Measurements from ENCODE around the gene MRGPRF. TPM values are rescaled to one million over a fixed set of nuclear protein-coding genes. Genes with fewer than 3 reads are reported as not detected.

MRGPRF gene
- total and polyA plus RNA-seq, 2 of the 8 experiments (the other 6 are each of a cell fraction or from before 2014, with no cell fraction given): 7.5 to 11.0 TPM

GRCh38 chr11:69004411-69005182 is 8.4 kb downstream of the MRGPRF start:
- H3K14ac ChIP-seq (ENCODE audit: insufficient read length): no peak overlapping the region

More at GRCh38 chr11:69004411-69005182, 8.4 kb downstream of the MRGPRF start:
- no peak overlapping the region for H3K4ac ChIP-seq (replicated peaks; ENCODE audit: insufficient read length, low read depth, low read length)
- H3K56ac ChIP-seq (replicated peaks; ENCODE audit: insufficient read length, low read depth, low read length): no peak overlapping the region
- H3K36me3 ChIP-seq (ENCODE audit: control insufficient read depth in 2 of 4, insufficient read depth in 4 of 4, low read length in 3 of 4): no peaks in the 10 kb centered on the region; a peak in 1 of 8 replicates
- H3K4me1 ChIP-seq (replicated peaks in 1 of 4; ENCODE audit: control insufficient read depth in 3 of 4, insufficient read depth in 4 of 4, low read length in 3 of 4): peaks cover 0 to 3% (median 0%) of the 10 kb centered on the region in 4 experiments; a peak in 2 of 7 replicates
- H2AFZ ChIP-seq (ENCODE audit: low read length): no peak overlapping the region
- H2BK20ac ChIP-seq (ENCODE audit: low read length): no peak overlapping the region
- H2BK120ac ChIP-seq (replicated peaks; ENCODE audit: low read depth, low read length): no peak overlapping the region
- H3K4me3 ChIP-seq (ENCODE audit: extremely low read depth in 1 of 4, insufficient read depth in 2 of 4, low read depth in 3 of 4, low read length in 4 of 4): no peak overlapping the region
- POLR2A ChIA-PET (ENCODE audit: partially characterized antibody): no interaction called here
- CTCF ChIA-PET (ENCODE audit: partially characterized antibody): interaction anchor here (0.9 kb wide), 1 partner anchor 10 kb away, joined by 3 read pairs; no protein-coding TSS in a partner anchor
- no peak overlapping the region for H3K4me2 ChIP-seq (ENCODE audit: insufficient read depth in 1 of 2, low read depth in 2 of 2, low read length in 2 of 2)
- DNase-seq (ENCODE audit: low read depth in 1 of 2, low spot score in 2 of 2) (no peak), FAIRE-seq (no peak)
- H4K91ac ChIP-seq (replicated peaks; ENCODE audit: insufficient read length, low read length): no peak overlapping the region
- H3K9ac ChIP-seq (replicated peaks in 1 of 4; ENCODE audit: extremely low read depth in 1 of 4, low read depth in 3 of 4, low read length in 3 of 4): no peak overlapping the region
- H3K23me2 ChIP-seq (ENCODE audit: low read depth, low read length): no peaks in the 10 kb centered on the region
- no peak overlapping the region; the same call in 1 of the 2 replicates for H2BK5ac ChIP-seq (ENCODE audit: low read depth, low read length)
- no peak overlapping the region for H2BK12ac ChIP-seq (ENCODE audit: low read depth, low read length)
- H3K79me1 ChIP-seq (ENCODE audit: low read depth, low read length): no peaks in the 10 kb centered on the region
- H2BK15ac ChIP-seq (ENCODE audit: low read length): no peak overlapping the region
- H3K18ac ChIP-seq (ENCODE audit: extremely low read depth, low read length): no peak overlapping the region
- H3K79me2 ChIP-seq (ENCODE audit: control insufficient read depth in 1 of 2, insufficient read depth in 2 of 2, low read length in 2 of 2): no peaks in the 10 kb centered on the region
- H2AK5ac ChIP-seq (ENCODE audit: low read depth, low read length): no peak overlapping the region
- no peak overlapping the region for H3K27ac ChIP-seq (ENCODE audit: low read depth, low read length)
- H3K23ac ChIP-seq (ENCODE audit: insufficient read length): no peak overlapping the region
- H4K8ac ChIP-seq (ENCODE audit: extremely low read depth, insufficient read depth, low read length): no peak overlapping the region
- no peaks in the 10 kb centered on the region for H4K20me1 ChIP-seq (replicated peaks in 1 of 2; ENCODE audit: control insufficient read depth in 1 of 2, insufficient read depth in 2 of 2, low read length in 2 of 2)
- no peak for TF ChIP-seq CHD2 (IDR thresholded peaks at IDR 0.05; ENCODE audit: low read length)
- TF ChIP-seq TBP (IDR thresholded peaks at IDR 0.05; ENCODE audit: low read depth, low read length): no peak
- no peak for TF ChIP-seq BACH1 (IDR thresholded peaks at IDR 0.05; ENCODE audit: low read length)
- TF ChIP-seq RFX5 (IDR thresholded peaks at IDR 0.05; ENCODE audit: borderline replicate concordance, low read depth, low read length): no peak
- 84% methylated on average over 12 of the region's 13 CpGs; no CpG with 5 or more reads in 1 of the 2 experiments for WGBS, 2 experiments (ENCODE audit: extremely low coverage in 1 of 2, insufficient coverage in 1 of 2, insufficient read length in 1 of 2, insufficient replicate concordance in 2 of 2, low coverage in 1 of 2, low lambda C conversion rate in 2 of 2, missing lambda C conversion rate in 1 of 2)
- H3K27me3 ChIP-seq (replicated peaks in 1 of 4; ENCODE audit: control insufficient read depth in 3 of 4, extremely low read depth in 1 of 4, insufficient read depth in 3 of 4, low read length in 3 of 4): no peaks in the 10 kb centered on the region
- H4K5ac ChIP-seq (ENCODE audit: insufficient read length, low read depth, low read length): no peak overlapping the region
- no peaks in the 10 kb centered on the region for H3K9me3 ChIP-seq (ENCODE audit: insufficient read depth in 2 of 2, low read depth in 1 of 2, low read length in 1 of 2)

All from H1 (cell line).